VCaP (cell line): ENCODE data around the gene EEF1A2.
A peak's percentile ranks its signal among the peaks of the same experiment; 100 is the strongest.

Experiments
- H3K27ac ChIP-seq: fragments of 450-650 bp; 2 replicates; pipeline ENCODE4 v1.5.1; 2017
- TF ChIP-seq, protein P1 (sequence below): fragments of 450-650 bp; conservative IDR thresholded peaks from 2 replicates; pipeline ENCODE4 v1.5.1; 2017; ENCODE audit warnings: mild to moderate bottlenecking, moderate library complexity

The EEF1A2 gene

GRCh38 chr20:63500151-63500901 is 1.4 kb upstream of the EEF1A2 start:
- H3K27ac ChIP-seq, result no peak overlapping the region
- TF ChIP-seq, protein P1, sequence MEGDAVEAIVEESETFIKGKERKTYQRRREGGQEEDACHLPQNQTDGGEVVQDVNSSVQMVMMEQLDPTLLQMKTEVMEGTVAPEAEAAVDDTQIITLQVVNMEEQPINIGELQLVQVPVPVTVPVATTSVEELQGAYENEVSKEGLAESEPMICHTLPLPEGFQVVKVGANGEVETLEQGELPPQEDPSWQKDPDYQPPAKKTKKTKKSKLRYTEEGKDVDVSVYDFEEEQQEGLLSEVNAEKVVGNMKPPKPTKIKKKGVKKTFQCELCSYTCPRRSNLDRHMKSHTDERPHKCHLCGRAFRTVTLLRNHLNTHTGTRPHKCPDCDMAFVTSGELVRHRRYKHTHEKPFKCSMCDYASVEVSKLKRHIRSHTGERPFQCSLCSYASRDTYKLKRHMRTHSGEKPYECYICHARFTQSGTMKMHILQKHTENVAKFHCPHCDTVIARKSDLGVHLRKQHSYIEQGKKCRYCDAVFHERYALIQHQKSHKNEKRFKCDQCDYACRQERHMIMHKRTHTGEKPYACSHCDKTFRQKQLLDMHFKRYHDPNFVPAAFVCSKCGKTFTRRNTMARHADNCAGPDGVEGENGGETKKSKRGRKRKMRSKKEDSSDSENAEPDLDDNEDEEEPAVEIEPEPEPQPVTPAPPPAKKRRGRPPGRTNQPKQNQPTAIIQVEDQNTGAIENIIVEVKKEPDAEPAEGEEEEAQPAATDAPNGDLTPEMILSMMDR, result no peak

GRCh38 chr20:63499338-63499969 is 571 bp upstream of the EEF1A2 start:
- peak overlapping the region; percentile 93 for H3K27ac ChIP-seq
- TF ChIP-seq, protein P1, result peak; percentile 7; the same call in 1 of the 2 replicates

GRCh38 chr20:63497946-63498935 is 642 bp downstream of the EEF1A2 start:
- peak overlapping the region; percentile 93 for H3K27ac ChIP-seq
- TF ChIP-seq, protein P1, result no peak

DNA sequence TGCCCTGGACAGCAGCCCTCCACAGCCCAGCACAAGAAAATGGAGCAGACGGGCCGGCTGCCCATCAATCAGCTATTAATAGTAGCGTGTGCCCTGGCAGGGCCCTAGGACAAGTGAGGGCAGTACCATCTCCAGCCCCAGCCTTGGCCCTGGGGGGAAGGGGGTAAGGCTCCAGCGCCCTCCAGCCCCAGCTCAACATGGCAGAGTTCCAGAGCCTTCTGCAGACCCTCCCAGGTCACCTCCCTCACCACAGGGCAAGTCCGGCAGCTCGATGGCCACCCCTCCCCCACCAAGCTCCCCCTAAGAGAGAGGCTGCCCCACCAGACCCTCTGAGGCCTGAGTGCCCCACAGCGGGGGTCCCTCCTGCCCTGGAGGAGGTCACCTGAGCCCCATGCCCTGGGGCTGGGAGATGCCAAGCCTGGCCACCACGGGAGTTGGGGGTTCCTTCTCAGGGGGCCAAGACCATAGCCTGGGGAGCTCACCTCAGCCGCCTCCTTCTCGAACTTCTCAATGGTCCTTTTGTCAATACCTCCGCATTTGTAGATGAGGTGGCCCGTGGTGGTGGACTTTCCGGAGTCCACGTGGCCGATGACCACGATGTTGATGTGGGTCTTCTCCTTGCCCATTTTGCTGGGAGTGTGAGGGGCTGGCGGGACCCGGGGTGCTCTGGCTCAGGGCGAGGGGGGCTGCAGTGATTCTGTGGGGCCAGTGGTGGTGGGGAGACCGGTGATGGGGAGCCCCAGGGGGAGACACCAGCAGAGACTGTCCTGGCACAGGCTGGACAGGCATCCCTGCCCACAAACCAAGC is 1.5 kb downstream of the EEF1A2 start:
- H3K27ac ChIP-seq, result peak overlapping the region; percentile 93
- TF ChIP-seq, protein P1, result no peak

GRCh38 chr20:63496596-63497120 is 2.2 kb downstream of the EEF1A2 start:
- peak overlapping the region; percentile 93 for H3K27ac ChIP-seq
- TF ChIP-seq, protein P1, result no peak

DNA sequence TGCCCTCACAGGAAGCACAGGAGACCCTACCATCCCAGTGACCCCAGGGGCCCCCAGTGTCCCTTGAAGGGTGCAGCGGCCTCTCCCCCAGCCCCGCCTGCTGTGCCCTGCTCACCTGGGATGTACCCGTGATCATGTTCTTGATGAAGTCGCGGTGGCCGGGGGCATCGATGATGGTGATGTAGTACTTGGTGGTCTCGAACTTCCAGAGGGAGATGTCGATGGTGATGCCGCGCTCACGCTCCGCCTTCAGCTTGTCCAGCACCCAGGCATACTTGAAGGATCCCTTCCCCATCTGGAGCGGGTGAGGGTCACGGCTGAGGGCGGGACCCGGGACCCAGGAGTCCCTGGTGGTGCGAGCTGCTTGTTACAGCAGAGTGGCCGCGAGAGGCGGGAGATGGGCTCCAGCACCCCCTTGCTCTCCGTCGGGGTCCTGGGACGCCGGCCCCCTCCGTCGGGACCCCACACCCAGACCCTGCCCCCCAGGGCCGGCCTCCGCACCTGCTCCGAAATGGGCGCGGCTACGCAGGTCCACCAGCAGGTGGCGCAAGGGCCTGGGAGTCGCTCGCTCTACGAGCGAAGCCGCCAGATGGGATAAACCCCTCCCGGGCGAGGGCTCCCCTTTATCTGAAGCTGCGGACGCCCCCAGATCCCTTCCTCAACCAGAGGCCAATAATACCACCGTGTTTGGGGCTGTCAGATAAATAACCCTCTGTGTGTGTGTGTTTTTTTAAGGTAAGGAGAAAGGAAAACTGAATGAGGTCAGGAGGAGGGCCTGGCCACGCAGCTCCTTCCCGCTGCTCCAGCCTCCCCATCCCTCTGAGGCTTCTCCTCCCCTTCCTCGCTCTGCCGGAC is 2.9 kb downstream of the EEF1A2 start:
- peak overlapping the region; percentile 93 for H3K27ac ChIP-seq
- TF ChIP-seq, protein P1, result peak; percentile 99
